ENCODE measurements around the gene UBE3D.

DNA sequence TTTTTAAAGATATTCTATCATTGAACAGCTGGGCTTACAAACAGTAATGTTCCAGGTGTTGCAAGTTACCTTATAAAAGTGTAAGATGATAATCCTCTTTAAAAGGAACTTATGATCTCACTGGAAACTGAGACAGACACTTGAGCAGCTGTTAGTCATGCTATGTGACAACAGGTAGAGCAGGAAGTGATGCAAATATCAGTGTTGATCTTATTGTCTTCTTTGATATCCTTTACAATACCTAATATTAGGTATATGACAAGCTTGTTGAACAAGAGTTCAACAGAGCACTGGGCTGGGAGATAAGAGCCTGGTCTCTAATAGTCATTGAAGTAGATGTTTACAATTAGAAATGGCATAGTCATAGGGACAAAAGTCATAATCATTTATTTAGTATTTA is 150.0 kb downstream of the UBE3D start:
- TF ChIP-seq, protein P1, sequence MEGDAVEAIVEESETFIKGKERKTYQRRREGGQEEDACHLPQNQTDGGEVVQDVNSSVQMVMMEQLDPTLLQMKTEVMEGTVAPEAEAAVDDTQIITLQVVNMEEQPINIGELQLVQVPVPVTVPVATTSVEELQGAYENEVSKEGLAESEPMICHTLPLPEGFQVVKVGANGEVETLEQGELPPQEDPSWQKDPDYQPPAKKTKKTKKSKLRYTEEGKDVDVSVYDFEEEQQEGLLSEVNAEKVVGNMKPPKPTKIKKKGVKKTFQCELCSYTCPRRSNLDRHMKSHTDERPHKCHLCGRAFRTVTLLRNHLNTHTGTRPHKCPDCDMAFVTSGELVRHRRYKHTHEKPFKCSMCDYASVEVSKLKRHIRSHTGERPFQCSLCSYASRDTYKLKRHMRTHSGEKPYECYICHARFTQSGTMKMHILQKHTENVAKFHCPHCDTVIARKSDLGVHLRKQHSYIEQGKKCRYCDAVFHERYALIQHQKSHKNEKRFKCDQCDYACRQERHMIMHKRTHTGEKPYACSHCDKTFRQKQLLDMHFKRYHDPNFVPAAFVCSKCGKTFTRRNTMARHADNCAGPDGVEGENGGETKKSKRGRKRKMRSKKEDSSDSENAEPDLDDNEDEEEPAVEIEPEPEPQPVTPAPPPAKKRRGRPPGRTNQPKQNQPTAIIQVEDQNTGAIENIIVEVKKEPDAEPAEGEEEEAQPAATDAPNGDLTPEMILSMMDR (IDR thresholded peaks at IDR 0.05): no peak
- no peak for TF ChIP-seq POLR2A (IDR thresholded peaks at IDR 0.05)
